ENCODE data around the gene ARRDC2. TPM values are rescaled to one million over a fixed set of nuclear protein-coding genes. Genes with fewer than 3 reads are reported as not detected.

The ARRDC2 gene
- 57.4 and 76.7 TPM in 2 replicates for total RNA-seq (2014; rRNA removed; shearing (Covaris generic); ENCODE audit: low replicate concordance)

- in situ Hi-C loops (cut with HindIII; ENCODE audit: low pct_unique_long_range_greater_than_20kb, low sequenced_read_pairs) = no loop called here
- DNase-seq (ENCODE audit: low read depth) = peak; percentile 90
Measured at GRCh38 chr19:18007917-18008673, at the start of gene ARRDC2. TSS of gene ARRDC2 (plus strand) at chr19:18008170. CDS start at chr19:18008311, 141 bp downstream.

GRCh38 chr19:17963936-17964691 lies 43.9 kb upstream of the ARRDC2 start:
- DNase-seq (ENCODE audit: low read depth) = no peak
- in situ Hi-C loops (cut with HindIII; ENCODE audit: low pct_unique_long_range_greater_than_20kb, low sequenced_read_pairs) = no loop called here

GRCh38 chr19:17965370-17966128 lies 42.4 kb upstream of the ARRDC2 start:
- DNase-seq (ENCODE audit: low read depth) = no peak
- in situ Hi-C loops (cut with HindIII; ENCODE audit: low pct_unique_long_range_greater_than_20kb, low sequenced_read_pairs) = no loop called here

- in situ Hi-C loops (cut with HindIII; ENCODE audit: low pct_unique_long_range_greater_than_20kb, low sequenced_read_pairs) = no loop called here
- no peak for DNase-seq (ENCODE audit: low read depth)
Measured at GRCh38 chr19:17966129-17966483, 41.9 kb upstream of the ARRDC2 start.

- no peak for DNase-seq (ENCODE audit: low read depth)
- in situ Hi-C loops (cut with HindIII; ENCODE audit: low pct_unique_long_range_greater_than_20kb, low sequenced_read_pairs) = no loop called here
Measured at GRCh38 chr19:17966550-17967256, 41.3 kb upstream of the ARRDC2 start, which contains the start of gene KCNN1. TSS of gene KCNN1 (plus strand) at chr19:17967107. CDS start at chr19:17973889, 6,782 bp downstream.

GRCh38 chr19:17967257-17968051 lies 40.5 kb upstream of the ARRDC2 start:
- DNase-seq (ENCODE audit: low read depth) = no peak
- in situ Hi-C loops (cut with HindIII; ENCODE audit: low pct_unique_long_range_greater_than_20kb, low sequenced_read_pairs) = no loop called here

GRCh38 chr19:17968362-17968761 lies 39.6 kb upstream of the ARRDC2 start:
- no peak for DNase-seq (ENCODE audit: low read depth)
- in situ Hi-C loops (cut with HindIII; ENCODE audit: low pct_unique_long_range_greater_than_20kb, low sequenced_read_pairs) = no loop called here

- in situ Hi-C loops (cut with HindIII; ENCODE audit: low pct_unique_long_range_greater_than_20kb, low sequenced_read_pairs) = no loop called here
- no peak for DNase-seq (ENCODE audit: low read depth)
Measured at GRCh38 chr19:17969096-17969792, 38.7 kb upstream of the ARRDC2 start.

- DNase-seq (ENCODE audit: low read depth) = no peak
- in situ Hi-C loops (cut with HindIII; ENCODE audit: low pct_unique_long_range_greater_than_20kb, low sequenced_read_pairs) = no loop called here
Measured at GRCh38 chr19:17972230-17972629, 35.7 kb upstream of the ARRDC2 start.

- no peak for DNase-seq (ENCODE audit: low read depth)
- in situ Hi-C loops (cut with HindIII; ENCODE audit: low pct_unique_long_range_greater_than_20kb, low sequenced_read_pairs) = no loop called here
Measured at GRCh38 chr19:17973759-17974158, 34.2 kb upstream of the ARRDC2 start.

- DNase-seq (ENCODE audit: low read depth) = no peak
- in situ Hi-C loops (cut with HindIII; ENCODE audit: low pct_unique_long_range_greater_than_20kb, low sequenced_read_pairs) = no loop called here
Measured at GRCh38 chr19:17974551-17974950, 33.4 kb upstream of the ARRDC2 start.

GRCh38 chr19:17975032-17975431 lies 32.9 kb upstream of the ARRDC2 start:
- DNase-seq (ENCODE audit: low read depth) = no peak
- in situ Hi-C loops (cut with HindIII; ENCODE audit: low pct_unique_long_range_greater_than_20kb, low sequenced_read_pairs) = no loop called here

- in situ Hi-C loops (cut with HindIII; ENCODE audit: low pct_unique_long_range_greater_than_20kb, low sequenced_read_pairs) = no loop called here
- no peak for DNase-seq (ENCODE audit: low read depth)
Measured at GRCh38 chr19:17977021-17977420, 30.9 kb upstream of the ARRDC2 start.

GRCh38 chr19:17977488-17977887 lies 30.5 kb upstream of the ARRDC2 start:
- in situ Hi-C loops (cut with HindIII; ENCODE audit: low pct_unique_long_range_greater_than_20kb, low sequenced_read_pairs) = no loop called here
- DNase-seq (ENCODE audit: low read depth) = no peak

GRCh38 chr19:17981611-17982010 lies 26.4 kb upstream of the ARRDC2 start:
- no peak for DNase-seq (ENCODE audit: low read depth)
- in situ Hi-C loops (cut with HindIII; ENCODE audit: low pct_unique_long_range_greater_than_20kb, low sequenced_read_pairs) = no loop called here

GRCh38 chr19:17982430-17982829 lies 25.5 kb upstream of the ARRDC2 start:
- DNase-seq (ENCODE audit: low read depth) = no peak
- in situ Hi-C loops (cut with HindIII; ENCODE audit: low pct_unique_long_range_greater_than_20kb, low sequenced_read_pairs) = no loop called here

Measured in Caki2 (cell line).